CD4-positive, alpha-beta T cell treated with Interleukin-1 beta for 1 hour (primary cell): ENCODE results near the gene USP5.

ENCODE experiments used
- DNase-seq, 2 donors: peaks; one replicate each; pipeline ENCODE4 v3.0.0-alpha.2; 2020 to 2022

The USP5 gene

DNA sequence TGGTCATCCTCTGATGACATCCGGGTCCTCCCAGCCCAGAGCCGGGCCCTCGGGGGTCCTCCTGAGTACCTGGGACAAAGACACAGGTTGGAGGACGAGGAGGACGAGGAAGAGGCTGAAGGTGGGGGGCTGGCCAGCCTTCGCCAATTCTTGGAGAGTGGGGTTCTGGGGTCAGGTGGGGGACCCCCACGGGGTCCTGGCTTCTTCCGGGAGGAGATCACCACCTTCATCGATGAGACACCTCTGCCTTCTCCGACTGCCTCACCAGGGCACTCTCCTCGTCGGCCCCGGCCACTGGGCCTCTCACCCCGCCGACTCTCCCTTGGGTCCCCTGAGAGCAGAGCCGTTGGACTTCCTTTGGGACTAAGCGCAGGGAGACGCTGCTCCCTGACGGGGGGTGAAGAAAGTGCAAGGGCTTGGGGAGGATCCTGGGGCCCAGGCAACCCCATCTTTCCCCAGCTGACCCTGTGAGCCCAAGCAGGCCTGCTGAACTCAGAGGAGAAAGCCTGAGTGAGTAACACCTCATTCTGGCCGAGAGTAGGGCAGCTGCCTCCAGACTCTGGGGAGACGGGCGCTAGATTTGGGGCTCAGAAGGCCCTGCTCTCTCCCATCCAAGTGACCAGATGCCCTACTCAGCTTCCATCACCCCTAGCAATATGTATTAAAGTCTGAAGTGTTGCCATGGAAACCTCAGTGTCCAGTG is 25.1 kb upstream of the USP5 start:
- DNase-seq, result no peak

DNA sequence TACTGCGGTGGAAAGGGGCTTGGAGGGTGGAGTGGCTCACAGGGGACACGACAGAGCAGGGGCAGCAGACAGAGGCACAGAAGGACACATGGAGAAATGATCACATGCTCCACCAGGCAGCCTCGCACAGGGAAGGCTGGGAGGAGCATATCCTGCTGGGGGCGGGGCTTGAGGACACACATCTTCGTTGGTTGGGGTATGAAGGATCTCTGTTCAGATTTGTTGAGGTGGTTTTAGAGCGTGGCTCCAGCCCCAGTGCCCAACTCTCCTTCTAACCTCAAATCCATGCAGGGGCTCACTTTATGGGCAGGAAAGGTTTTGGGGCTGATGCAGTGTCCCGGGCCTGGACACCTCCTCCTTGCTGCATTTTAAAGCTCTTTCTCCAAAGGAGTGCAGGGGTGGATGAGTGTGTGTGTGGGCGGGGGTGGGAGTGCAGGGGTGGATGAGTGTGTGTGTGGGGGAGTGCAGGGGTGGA is 24.5 kb upstream of the USP5 start:
- DNase-seq, result peak; percentile 23 to 33

DNA sequence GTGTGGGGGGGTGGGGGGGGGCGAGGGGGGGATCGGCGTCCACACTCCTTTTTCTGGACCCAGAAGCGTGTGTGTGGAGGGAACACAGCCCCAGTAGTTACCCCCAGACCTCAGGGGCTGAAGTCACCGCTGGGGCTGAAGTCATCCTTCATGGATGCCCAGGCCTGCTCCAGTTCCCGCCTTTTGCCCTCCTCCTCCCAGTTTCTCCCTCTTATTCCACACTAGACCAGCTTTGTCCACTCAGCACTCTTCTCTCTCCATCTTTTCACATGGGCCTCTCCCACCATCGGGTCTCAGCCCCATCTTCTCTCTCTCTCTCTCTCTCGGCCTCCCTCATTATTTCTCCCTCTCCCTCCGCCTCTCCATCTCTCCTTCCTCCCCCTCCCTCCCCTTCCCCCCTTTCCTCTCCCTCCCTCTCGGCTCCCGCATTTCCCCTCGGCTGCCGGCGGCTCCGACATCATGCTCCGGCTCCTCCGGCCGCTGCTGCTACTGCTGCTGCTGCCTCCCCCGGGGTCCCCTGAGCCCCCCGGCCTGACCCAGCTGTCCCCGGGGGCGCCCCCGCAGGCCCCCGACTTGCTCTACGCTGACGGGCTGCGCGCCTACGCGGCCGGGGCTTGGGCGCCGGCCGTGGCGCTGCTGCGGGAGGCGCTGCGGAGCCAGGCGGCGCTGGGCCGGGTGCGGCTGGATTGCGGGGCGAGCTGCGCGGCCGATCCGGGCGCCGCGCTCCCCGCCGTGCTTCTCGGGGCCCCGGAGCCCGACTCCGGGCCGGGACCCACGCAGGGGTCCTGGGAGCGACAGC is 23.8 kb upstream of the USP5 start, which contains the start of gene P3H3:
TSS of gene P3H3 (plus strand) at position 426 of the 799 bp plus-strand sequence. CDS start at position 460, 34 bp downstream.
- peak in 1 of 2 donors; percentile 27 for DNase-seq

DNA sequence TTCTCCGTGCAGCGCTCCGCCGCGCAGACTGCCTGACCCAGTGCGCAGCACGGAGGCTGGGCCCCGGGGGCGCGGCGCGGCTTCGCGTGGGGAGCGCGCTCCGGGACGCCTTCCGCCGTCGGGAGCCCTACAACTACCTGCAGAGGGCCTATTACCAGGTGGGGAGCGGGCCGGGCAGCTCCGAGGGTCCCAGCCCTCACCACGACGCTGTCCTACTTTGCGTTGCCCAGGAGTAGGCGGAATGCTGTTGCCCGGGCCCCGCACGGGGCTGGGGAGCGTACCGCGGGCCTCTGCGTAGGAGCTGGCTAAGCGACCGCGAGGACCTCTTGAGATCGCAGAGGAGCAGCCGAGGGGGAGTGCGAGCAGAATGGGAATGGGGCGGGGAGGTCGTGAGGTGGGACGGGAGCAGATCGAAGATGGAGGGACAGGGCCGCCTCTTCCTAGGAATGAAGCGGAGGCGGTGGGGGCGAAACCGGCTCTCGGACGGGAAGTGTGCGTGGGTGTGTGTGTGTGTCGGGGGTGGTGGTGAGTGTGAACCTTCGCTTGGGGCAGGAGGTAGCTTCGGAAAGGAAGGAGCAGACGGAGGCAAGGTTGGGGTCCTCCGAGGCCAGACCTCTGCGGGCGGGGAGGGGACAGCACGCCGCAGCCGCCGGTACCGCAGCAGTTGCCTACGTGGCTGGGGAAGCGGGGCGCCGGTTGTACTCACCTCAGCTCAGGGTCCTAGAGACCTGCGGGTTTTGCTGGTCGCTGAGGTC is 23.0 kb upstream of the USP5 start:
- peak; percentile 25 to 35 for DNase-seq

DNA sequence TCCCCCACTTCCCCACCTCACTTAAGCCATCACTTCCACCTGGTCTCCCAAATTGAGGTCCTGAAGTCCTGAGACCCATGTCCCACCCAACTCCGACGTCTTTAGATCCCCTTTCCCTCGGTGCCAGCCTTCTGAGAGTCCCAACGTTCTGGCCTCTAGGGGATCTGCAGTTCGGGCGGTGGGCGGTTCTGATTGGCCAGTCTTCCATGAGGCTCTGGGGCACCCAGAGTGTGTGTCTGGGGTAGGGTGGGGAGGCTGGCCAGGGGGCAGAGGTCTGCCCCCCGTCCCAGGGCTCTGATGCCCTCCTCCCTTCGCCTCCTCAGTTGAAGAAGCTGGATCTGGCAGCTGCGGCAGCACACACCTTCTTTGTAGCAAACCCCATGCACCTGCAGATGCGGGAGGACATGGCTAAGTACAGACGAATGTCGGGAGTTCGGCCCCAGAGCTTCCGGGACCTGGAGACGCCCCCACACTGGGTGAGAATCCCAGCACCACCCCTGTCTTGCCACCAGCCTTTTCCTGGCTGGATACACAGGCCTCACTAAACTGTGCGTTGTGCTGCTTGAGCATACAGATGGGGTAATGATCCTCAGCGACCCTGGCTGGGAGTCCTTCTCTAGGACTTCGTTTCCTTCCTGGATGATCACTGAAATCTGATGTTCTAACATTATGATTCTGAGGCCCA is 22.3 kb upstream of the USP5 start:
- DNase-seq, result no peak

DNA sequence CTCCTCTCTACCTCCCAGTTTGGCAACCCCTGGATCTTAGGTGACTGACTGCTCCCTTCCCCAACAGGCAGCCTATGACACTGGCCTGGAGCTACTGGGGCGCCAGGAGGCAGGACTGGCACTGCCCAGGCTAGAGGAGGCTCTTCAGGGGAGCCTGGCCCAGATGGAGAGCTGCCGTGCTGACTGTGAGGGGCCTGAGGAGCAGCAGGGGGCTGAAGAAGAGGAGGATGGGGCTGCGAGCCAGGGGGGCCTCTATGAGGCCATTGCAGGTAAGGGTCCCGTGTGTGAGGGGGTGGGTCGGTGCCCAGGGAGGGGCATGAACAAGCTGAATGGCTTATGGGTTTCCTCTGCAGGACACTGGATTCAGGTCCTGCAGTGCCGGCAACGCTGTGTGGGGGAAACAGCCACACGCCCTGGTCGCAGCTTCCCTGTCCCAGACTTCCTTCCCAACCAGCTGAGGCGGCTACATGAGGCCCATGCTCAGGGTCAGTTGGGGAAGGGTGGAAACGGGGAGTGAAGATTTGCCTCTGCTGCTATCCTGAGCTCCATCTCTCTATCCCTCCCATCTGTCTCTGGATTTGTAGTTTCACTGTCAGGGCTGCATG is 21.6 kb upstream of the USP5 start:
- no peak for DNase-seq

DNA sequence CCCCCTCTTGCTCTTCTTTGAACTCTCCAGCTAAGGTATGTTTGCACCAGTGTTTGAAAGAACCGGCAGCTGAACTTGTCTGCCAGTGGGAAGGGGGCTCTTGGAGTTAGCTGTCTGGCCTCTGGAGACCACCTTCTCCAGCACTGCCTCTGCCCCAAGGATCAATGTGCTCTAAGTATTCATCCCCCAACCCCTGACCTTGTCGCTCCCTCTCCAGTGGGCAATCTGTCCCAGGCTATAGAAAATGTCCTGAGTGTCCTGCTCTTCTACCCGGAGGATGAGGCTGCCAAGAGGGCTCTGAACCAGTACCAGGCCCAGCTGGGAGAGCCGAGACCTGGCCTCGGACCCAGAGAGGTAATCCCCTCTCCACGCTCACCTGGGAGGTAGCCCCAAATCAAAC is 21.0 kb upstream of the USP5 start:
- DNase-seq, result no peak

DNA sequence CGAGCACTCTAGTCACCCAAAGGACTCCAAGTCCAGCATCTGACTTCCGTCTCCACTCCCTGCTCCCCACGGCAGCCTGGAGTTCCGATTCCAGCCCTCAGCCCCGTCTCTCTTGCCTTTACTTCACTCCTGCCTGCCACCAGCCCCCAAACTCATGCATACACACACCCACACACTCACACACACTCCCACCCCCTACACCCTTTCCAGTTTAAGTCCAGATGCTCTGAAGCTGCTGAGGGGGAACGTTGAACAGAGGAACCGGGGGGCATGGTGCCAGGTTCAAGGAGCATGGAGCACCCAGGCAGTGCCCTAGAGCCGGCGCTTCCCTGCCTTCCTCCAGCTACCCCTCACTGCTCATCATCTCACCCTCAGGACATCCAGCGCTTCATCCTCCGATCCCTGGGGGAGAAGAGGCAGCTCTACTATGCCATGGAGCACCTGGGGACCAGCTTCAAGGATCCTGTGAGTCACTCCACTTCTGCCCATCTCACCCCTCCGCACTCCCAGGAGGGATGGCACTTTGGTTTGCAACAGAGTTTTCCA is 20.4 kb upstream of the USP5 start:
- DNase-seq, result no peak

DNA sequence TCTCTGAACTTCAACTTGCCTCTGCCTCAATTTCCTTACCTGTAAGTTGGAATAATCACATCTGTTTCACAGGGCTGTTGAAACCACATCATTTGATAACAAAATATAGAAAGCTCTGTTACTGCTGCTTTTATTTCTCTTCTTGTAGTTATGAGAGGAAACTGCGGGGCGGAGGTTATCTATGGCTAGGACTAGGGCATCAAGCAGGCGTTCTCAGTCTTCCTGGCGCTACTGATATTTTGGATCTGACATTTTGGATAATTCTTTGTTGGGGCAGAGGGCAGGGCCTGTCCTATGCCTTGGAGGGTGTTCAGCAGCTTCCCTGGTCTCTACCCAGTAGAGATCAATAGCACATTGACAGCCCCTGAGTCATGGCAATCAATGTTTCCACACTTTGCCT is 19.8 kb upstream of the USP5 start:
- DNase-seq, result no peak

DNA sequence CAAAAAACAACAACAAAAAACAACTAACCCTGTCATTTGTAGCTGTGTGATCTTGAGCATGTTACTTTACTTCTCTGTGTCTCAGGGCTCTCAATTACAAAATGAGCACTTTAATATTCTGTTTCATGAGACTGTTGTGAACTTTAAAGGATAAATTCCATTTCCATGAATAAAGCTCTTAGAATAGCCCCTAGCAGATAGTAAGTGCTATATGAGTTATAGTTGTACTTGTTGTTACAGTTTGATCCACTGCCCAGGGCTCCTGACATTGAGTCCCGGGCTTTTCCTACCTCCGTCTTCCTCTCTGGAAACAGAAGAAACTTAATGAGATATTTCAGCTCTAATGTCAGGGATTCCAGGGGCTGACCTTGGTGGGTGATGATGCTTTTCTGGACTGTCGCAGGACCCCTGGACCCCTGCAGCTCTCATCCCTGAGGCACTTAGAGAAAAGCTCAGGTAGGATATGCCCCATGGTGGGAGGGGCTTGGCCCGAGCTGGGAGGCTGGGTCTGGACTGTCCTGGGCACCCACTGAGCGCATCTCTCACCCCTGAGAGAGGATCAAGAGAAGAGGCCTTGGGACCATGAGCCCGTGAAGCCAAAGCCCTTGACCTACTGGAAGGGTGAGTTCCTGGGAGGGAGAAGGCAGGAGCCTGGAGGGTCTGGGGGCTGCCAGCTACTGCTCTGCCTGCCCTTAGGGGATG is 18.6 kb upstream of the USP5 start:
- DNase-seq, result no peak

DNA sequence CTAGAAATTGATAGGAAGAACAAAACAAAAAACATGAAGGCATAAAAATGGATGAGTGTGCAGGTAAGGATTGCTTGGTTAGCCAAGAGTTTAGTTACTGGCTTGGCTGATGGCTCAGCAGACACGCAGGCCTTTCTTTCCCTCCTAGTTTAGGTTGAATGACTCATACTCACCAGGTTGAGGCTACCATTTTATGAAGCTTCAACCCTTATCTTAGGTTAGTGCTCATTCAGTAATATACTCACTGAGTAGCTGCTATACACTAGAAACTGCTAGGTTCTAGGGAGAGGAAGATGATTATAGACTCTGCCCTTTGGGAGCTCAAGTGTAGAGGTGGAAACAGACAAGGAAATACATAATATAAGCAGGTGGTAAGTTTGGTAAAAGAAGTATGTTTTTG is 17.7 kb upstream of the USP5 start:
- no peak for DNase-seq

DNA sequence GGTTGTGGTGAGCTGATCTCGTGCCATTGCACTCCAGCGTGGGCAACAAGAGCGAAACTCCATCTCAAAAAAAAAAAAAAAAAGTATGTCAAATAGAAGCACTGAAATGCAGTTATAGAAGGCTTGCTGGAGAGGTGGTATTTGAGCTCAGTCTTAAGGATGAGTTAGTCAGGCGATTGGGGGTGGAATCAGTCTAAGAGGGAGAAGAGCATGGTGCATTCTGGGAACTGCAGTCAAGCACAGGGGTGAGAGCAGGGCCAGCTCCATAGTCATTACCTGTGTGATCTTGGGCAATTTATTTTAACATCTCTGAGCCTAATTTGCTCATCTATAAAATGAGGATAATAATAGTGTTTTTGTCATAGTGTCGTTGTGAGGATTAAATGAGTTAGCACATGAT is 17.1 kb upstream of the USP5 start:
- no peak for DNase-seq

DNA sequence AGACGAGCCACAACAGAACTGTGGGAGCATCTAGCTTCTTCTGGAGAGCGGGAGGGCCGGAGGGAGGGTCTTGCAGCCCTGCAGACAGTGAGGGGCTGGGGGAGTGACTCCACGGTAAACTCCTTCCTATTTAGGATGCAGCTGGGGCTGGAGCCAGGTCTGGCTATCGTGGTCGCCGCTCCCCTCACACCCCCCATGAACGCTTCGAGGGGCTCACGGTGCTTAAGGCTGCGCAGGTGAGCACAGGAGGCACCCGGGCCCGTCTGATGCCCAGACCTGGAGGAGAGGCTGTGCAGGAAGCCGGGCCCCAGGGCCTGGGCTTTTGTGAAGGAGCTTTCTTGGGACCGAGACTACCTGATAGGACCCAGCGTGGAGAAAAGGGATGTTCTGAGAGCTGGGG is 15.1 kb upstream of the USP5 start:
- DNase-seq, result no peak

DNA sequence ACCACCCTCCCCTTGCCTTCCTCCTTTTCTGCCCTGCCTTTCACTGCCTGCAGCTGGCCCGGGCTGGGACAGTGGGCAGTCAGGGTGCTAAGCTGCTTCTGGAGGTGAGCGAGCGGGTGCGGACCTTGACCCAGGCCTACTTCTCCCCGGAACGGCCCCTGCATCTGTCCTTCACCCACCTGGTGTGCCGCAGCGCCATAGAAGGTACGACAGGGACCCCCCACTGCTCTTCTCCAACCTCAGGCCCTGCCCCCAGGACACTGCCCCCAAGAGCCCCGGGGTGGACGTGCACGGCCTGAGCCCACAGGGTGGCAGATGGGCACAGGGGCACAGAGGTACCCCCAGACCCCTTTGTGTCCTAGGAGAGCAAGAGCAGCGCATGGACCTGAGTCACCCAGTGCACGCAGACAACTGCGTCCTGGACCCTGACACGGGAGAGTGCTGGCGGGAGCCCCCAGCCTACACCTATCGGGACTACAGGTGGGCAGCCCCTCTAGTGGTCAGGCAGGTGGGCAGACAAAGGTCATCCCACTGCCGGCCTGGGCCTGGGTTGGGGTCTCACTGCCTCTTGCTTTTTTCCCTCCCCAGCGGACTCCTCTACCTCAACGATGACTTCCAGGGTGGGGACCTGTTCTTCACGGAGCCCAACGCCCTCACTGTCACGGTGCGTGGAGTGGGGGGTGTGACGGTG is 14.4 kb upstream of the USP5 start:
- DNase-seq, result no peak

DNA sequence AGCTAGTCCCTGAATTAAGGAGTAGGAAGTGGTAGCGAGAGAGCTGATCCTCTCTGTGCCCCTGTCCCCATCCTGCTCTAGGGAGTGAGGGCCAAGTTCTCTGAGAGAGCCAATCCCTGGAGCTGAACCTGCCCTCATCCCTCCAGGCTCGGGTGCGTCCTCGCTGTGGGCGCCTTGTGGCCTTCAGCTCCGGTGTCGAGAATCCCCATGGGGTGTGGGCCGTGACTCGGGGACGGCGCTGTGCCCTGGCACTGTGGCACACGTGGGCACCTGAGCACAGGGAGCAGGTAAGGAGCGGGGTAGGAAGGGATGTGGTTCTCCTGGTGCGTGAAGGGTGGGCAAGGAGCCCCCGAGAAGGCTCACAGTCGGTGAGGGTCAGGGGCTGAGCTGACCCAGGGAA is 13.1 kb upstream of the USP5 start:
- DNase-seq, result no peak

DNA sequence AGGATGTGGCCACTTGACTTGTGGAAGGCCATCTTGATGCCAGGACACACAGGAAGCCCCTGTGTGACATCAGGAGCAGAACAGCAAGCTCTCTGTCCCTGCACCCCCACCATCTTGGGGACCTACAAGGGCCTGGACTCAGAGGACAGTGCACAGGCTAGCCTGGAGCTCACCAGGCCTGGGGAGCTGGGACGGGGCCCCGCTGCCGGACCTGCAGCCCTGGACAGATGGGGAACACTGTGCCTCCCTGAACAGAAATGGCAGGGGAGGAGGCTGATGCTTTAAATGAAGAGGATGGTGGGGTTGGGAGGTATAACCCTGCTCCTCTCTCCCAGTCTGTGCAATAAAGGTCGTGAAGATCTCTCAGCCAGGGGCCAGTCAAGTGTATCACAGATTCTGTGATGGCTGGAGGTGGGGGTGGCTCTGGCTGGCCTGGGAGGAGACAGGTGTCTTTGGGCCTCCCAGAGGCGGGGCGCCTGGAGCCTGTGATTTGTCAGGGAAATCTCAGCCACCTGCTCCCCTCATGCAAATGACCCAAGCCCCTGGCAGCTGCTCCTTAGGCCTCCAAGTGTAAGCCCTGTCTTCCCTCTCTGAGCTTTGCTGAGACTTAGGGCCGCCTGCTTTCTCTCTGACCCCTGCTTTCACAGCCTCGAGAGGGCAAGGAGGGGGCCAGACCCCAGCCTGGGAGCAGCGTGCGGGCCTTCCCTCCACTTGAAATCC is 12.3 kb upstream of the USP5 start:
- DNase-seq, result peak in 1 of 2 donors; percentile 27

DNA sequence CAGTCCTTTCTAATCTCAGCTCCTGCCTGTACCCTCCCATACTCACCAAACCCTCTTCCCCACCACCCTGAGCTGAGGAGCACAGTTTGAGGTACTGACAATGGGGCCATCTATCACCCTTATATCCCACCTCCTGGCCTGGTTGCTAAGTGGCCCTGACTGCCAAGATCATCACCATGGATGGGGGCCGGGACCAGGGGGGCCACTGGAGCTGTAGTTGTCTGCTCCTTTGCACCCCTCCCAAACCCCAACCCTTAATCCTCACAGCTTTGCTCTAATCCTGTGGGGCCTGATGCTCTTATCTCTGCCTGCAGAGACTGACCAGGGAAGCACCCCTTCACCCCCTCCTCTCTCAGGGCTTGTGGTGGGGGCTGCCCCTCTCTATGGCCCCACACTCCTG is 11.6 kb upstream of the USP5 start:
- DNase-seq, result no peak

DNA sequence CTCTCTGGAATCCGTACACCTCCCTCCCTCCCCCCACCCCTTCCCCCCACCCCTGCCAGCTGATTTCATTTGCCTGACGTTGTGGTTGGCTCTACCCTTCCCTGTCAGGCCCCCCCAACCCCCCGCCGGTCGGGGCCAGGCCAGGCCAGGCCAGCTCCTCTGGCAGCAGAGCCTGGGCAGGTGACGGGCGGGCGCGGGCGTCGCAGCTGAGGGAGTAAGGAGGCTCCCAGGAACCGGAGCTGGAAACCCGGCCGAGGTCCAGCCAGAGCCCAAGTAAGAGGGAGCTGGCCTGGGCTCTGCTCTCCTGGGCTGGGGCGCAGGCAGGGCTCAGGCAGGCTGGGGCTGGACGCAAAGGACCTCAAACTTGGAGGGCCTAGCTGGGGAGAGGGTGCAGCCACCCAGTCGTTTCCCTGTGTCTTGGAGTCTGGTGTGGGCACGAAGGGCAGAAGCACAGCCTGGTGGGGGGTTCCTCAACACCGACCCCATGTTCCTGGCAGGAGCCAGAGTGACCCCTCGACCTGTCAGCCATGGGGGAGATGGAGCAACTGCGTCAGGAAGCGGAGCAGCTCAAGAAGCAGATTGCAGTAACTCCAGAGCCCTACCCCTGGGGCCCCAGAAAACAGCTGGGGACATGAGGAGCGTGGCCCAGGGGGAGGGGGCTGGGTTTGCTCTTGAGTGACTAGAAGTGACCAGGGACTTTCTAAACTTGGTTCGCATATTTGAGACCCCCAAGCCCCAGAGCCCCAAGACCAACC is 11.0 kb upstream of the USP5 start, which contains the start of gene GNB3:
TSS of gene GNB3 (plus strand) at position 165 of the 755 bp plus-strand sequence. CDS start at position 528, 363 bp downstream.
- no peak for DNase-seq

DNA sequence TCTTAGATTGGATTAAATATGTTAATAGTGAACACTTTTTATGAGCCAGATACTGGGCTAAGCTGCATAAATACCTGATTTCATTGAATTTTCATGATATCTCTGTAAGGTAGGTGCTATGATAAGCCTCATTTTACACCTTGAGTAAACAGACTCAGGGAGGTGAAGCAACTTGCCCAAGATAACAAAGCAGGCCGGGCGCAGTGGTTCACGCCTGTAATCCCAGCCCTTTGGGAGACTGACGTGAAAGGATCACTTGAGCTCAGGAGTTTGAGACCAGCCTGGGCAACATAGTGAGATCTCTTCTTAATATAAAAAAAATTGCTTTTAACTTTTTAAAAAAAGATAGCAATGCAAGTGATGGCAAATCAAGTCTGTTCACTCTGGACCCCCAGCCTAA is 9.9 kb upstream of the USP5 start:
- no peak for DNase-seq
